Stimulated activated CD4-positive, alpha-beta T cell treated with anti-CD3 and anti-CD28 coated beads, Interleukin-1b, Interleukin-23, amount 100 ng/mL, for 24 hours (primary cell): ENCODE measurements around the gene CROT.
A peak's percentile ranks its signal among the peaks of the same experiment; 100 is the strongest.
"Not testable (repeated sequence)": the region's sequence is repeated elsewhere in the genome, so short reads cannot be mapped to it uniquely, and the experiment has no call there.

Experiments used
- DNase-seq, 4 experiments: peaks; one replicate each; pipeline ENCODE4 v3.0.0-alpha.2; 2020; ENCODE audit warnings: low read depth in 4 of 4, low spot score in 1 of 4

The CROT gene, protein sequence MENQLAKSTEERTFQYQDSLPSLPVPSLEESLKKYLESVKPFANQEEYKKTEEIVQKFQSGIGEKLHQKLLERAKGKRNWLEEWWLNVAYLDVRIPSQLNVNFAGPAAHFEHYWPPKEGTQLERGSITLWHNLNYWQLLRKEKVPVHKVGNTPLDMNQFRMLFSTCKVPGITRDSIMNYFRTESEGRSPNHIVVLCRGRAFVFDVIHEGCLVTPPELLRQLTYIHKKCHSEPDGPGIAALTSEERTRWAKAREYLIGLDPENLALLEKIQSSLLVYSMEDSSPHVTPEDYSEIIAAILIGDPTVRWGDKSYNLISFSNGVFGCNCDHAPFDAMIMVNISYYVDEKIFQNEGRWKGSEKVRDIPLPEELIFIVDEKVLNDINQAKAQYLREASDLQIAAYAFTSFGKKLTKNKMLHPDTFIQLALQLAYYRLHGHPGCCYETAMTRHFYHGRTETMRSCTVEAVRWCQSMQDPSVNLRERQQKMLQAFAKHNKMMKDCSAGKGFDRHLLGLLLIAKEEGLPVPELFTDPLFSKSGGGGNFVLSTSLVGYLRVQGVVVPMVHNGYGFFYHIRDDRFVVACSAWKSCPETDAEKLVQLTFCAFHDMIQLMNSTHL

DNA sequence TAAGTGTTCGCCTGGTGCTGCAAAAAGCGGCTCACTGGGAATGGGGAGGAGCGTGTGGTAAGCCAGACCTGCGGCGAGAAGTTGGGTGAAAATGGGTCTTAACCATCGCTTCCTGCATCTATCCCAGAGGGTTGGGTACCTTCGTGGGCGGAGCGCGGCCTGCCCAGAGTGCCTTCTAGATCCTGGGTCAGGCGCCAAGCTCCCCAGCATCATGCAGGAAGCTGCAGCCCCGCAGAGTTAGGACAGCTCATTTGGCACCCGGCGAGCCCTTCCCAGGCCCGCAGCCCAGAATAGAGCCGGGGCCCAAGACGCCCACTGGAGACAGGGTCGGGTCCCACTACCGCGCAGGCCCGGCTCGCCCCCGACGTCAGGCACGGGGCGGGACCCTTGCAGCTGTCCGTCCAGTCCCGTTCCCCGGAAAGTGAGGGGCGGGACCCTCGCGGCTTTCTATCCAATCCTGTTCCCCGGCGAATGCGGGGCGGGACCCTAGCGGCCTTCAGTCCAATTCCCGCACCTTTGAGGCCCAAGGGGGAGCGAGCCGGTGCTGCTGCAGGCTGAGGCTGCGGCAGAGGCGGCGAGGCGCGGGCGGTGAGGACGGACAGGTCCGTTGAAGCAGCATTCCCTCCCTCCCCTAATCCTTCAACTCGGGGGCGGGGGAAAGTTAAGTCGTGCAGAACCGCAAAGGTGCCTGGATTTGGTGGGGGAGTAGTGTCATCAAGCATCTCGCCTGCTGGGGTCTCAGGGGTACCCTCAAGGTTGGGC is at the start of gene CROT:
Gene CROT (plus strand): TSS at position 499 of the 762 bp plus-strand sequence. CDS start 3,405 bp downstream, outside the sequence.
- DNase-seq = peak; percentile 82 to 94 (median 92)

DNA sequence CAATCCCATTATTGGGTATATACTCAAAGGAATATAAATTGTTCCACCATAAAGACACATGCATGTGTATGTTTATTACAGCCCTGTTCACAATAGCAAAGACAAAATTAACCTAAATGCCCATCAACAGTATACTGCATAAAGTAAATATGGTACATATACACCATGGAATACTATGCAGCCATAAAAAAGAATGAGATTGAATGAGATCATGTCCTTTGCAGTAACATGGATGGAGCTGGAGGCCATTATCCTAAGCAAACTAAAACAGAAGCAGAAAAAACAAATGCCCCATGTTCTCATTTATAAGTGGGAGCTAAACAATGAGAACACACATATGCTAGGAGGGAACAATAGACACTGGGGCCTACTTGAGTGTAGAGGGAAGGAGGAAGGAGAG is 44.7 kb upstream of the CROT start:
- no peak for DNase-seq

DNA sequence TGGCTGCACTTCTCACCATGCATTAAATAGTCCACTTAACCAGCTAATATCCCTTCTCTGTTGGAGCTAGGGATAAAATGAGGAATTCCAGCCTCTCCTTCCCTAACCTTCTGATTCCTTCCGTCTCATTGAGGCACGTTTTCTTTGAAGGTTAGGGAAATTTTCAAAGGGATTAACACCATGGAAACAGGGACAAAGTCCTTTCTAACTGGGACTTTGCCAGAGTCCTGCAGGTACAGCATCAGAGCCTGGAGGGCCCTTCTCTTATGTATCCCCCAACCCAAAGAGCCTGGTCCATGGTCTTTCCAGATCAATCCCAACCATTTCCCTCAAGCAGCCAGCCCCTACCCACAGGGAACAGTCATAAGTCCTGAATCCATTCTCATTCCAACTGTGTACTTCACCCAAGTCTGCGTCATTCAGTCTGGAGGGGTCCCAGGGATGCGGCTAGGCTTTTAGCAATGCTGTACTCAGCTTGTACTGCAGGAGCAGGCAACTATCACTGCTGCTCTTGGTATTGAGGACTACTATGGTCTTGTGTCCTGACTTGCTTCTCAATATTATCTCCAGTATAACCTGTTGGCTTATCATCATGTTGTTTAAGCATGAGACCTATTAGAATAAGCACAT is 34.6 kb upstream of the CROT start:
- no peak for DNase-seq

DNA sequence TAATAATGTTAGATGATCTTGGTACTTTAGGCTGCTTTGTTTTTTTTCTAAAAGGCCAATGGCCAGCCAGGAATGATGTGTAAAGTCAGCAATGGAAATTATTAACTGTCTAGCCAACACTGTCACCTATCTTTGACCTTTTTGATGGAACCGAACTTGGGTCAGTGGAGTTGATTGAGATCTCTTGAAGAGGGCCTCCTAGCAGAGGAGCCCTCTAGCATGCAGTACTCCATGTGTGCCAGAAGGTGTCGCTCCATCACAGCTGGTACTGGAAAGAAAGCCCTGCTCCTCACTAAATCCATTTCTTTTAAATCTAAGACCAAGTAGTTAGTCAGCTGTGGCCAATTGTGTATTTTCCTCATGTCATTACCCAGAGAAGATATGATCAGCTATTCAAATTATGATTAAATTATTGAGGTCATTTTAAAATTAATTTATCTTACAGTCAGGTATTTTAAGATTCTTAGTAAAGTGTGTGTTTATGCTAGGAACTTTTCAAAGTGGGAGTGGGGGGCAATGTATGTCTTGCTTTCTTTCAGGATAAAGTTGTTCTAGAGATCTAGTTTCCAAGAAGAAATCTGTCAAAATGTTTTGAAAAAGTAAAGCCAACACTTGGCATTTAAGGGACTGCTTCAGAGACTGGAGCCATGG is 33.1 kb upstream of the CROT start:
- peak; percentile 21 to 39 (median 28) for DNase-seq

DNA sequence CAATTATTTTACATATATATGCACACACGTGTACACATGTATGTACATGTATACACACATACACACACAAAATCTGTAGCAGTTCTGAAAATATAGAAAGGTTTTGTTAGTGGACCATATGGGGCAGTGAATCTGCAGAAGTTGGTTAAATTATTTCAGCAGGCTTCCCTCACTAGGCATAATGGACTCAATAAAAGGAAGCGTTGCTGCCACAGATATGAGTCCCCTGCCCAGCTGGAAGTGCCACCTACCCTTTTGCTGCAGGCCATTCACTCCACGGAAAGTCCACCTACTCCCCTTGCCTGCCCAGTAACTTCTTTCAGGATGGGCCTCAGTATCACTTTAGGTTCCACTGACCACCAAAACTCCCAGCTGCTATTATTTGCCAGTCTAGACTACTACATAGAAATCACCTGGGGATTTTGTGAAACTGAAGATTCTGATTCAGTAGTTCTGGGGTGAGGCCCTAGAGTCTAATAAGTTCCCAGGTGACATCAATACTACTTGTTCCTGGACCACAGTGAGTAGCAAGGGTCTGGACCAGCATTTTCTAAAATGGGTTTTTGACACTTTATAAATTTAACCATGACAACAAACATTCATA is 29.3 kb upstream of the CROT start:
- DNase-seq = no peak

DNA sequence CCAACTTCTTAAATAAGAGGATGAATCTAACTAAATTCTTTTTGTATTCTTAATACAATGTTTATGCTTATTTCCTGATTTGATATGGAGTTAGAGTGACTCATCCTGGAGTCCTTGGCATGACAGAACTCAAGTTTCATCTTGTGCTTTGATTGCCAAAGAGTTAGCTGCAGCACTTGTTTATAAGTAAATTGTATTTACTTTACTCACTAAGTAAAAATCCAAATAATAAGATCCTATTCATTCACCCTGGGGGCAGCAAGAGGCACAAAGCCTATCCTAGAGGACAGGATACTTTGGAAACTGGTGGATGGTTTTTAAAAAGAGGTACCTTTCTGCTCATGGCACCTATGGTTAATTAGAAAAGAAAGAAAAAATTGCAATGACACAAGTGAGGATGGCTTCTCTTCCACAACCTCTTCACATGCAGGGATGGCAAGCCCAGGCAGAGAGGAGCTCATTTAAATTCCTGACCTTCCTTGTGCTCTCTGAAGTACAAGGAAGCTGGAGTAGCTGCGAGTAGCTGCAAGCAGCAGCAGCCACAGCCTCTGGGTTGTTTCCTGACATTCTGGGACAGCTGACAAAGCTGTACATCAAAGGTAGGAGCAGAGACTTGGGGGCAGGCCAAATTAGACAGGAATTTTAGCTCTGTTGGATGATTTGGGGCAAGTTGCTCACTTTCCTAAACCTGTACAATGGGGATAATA is 28.5 kb upstream of the CROT start:
- DNase-seq = no peak

DNA sequence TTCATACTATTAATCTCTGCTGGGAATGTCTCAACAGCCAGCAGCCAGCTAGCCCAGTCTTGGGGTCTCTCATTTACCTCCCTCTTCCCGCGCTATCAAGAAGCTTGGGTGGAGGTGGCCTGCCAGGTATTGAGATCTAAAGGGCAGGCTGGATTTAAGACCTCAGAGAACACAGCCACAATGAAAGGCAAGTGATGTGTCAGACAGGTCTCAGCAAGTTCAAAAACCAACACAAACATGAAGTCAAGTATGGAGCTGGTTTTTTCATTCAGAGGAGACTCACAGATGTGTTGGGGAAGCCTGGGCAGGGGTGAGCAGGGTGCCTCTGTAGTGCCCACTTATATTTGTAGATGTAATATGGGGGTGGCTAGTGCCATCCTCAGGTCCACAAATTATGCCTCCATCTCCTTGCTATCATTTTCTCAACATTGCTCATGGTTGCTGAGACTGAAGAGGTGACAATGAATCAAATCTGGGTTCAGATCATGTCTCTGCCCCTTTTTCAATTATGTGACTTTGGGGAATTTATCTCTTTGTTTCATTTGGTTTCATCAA is 27.7 kb upstream of the CROT start:
- DNase-seq = no peak

DNA sequence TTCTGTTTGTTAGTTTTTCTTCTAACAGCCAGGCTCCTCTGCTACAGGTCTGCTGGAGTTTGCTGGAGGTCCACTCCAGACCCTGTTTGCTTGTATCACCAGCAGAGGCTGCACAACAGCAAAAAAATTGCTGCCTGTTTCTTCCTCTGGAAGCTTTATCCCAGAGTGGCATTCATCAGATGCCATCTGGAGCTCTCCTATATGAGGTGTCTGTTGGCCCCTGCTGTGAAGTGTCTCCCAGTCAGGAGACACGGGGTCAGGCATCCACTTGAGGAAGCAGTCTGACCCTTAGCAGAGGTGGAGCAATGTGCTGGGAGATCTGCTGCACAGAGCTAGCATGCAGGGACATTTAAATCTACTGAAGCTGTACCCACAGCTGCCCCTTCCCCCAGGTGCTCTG is 26.7 kb upstream of the CROT start:
- no peak for DNase-seq

DNA sequence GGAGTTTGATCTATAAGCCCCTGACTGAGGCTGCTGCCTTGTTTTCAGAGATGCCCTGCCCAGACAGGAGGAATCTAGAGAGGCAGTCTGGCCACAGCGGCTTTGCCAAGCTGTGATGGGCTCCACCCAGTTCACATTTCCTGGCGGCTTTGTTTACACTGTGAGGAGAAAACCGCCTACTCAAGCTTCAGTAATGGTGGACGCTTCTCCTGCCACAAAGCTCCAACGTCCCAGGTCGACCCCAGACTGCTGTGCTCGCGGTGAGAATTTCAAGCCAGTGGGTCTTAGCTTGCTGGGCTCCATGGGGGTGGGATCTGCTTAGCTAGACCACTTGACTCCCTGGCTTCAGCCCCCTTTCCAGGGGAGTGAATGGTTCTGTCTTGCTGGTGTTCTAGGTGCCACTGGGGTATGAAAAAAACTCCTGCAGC is 26.3 kb upstream of the CROT start:
- not testable (repeated sequence) for DNase-seq

DNA sequence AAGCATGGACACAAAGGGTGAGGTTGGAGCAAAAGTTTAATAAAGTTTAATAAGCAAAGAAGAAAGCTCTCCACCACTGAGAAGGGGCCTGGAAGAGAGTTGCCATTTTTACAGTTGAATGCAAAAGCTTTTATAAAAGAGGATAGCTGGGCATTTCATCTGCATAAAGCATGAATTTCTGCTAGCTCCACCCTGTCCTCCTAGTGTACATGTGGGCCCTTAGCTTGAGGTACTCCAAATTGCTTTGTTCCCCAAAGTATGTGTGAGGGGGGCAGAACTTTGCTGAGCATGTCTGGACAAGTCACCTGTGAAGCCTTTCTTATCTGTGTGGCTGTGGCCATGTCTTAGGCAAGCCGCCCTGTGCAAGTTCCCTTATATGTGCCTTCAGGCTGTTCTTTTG is 22.6 kb upstream of the CROT start:
- DNase-seq = no peak

DNA sequence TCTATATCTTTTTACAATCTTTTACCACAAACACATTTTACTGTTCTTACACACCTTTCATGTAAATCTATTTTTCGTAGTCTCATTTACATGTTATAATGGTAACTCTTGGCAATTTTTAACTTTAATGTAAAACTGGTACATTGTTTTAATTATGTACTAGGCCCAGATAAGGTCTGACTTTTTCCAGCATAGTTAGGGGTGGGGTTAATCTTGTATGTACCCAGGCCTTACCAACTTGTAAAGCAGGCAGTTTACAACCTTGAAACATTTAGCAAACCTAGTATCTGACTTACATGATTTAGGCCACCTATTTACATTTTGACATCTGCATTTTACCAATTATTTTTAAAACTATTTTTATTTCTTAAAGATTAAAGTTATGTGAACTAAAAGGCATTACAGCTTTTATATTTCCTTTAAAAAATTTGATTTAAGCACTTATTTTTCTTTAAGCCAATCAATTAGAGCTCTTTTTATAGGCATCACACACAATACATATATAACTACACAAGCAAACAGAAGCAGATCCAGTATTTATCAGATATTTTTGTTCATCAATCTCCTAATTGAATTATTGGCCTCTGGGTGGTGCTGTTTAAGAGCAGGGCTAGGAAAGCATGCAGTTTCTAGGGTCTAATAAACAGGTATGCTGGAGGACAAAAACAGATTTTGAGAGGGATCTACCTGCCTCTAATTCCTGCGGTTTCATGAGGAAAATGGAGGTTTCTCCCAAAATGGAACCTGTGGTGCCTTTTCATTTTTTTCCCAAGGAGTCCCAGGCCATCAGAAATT is 19.7 kb upstream of the CROT start:
- DNase-seq = no peak

DNA sequence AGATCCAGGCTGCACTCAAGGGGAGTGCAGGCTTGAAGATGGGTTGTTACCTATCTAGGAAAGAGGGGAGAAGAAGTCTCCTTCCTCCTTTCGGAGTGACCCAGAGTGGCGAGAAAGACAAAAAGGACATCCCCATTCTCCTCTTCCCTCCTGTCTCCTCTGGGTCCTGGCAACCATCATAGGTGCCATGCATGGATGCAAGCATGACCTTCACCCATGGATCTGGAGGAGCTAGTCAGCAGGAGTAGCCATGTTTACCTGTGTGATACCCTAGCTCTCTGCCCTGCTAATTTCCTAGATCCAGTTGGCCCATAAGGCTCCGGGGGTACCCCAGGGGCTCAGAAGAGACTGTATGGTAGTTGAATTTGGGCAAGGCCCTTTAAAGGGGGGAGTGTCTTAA is 17.2 kb upstream of the CROT start:
- no peak for DNase-seq

DNA sequence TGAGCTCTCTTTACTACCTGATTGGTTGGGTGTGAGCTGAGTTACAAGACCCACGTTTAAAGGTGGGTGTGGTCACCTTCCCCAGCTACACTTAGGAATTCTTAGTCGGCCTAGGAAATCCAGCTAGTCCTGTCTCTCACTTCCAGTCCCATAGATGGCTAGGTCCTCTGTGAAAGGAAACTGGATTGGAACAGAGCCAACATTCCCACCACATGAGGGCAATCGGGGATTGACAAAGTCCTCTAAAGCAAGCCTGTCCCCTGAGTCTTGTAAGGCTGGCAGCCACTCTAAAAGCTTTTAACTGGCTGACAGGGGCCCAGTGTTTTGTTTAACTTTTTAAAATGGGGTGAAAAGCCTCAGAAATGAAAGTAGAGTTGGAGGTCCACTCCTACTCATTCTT is 15.1 kb upstream of the CROT start:
- no peak for DNase-seq

DNA sequence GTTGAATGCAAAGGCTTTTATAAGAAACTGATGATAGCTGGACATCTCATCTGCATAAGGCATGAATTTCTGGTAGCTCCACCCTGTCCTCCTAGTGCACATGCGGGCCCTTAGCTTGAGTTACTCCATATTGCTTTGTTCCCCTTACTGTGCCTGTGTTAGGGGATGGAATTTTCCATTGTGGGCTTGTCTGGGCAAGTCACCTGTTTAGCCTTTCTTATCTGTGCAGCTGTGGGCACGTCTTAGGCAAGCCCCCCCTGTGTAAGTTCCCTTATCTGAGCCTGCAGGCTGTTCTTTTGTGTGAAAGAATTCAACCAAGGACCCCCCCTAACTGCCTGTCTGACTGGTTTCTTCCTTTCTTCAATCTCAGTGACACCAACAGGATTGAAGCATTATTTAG is 14.5 kb upstream of the CROT start:
- DNase-seq = no peak

DNA sequence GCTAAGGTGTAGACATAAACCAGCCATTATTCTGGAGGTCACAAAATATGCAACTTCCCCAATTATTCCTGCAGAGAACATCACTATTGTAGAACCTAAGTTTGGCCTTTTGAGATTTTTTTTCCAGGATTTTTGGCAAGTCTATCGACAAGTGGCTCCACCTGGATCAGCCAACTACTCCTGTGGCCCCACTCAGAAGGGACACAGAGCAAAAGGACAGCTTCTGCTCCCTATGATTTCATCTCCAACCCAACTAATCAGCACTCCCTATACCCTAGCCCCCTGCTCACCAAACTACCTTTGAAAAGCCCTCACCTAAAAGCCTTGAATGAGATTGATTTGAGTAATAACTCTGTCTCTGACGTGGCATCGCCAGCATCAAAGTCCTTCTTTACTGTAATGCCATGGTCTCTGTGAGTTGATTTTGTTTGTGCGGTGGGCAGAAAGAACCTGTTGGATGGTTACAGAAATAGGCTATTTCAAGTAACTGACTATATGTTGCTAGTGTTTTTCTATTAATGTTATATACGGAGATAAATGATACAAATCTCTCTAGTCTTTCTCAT is 13.7 kb upstream of the CROT start:
- DNase-seq = no peak

DNA sequence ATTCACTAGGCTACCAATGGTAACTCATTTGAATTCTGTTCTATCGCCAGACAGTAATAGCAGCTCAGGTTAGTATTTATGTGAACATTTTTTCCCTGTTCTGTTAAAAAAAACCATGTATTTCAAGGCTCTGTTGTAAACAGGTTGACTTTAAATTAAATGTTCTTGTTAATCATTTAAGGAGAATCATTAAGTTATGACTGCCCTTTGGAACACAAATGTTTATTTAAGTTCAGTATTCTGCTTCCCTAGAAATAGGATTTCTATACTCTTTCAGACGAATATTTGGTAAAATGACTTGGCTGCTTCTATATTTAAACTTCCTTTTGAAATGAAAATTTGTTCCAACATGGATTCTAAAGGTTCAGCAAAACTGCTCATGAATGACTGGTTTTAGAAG is 13.1 kb upstream of the CROT start:
- no peak for DNase-seq

DNA sequence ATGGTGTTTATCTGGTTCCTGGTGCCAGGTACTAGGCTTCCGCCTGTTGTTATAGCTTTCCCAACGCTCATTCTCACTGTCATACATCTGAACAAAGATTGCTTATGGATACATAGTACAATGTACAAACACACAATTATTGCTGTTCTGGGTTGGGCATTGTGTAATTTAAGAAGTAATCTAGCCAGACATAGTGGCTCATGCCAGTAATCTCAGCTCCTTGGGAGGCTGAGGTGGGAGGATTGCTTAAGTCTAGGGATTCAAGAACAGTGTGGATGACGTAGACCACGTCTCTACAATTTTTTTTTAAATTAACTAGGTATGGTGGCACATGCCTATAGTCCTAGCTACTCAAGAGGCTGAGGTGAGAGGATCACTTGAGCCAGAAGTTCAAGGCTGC is 9.3 kb upstream of the CROT start:
- DNase-seq = no peak

DNA sequence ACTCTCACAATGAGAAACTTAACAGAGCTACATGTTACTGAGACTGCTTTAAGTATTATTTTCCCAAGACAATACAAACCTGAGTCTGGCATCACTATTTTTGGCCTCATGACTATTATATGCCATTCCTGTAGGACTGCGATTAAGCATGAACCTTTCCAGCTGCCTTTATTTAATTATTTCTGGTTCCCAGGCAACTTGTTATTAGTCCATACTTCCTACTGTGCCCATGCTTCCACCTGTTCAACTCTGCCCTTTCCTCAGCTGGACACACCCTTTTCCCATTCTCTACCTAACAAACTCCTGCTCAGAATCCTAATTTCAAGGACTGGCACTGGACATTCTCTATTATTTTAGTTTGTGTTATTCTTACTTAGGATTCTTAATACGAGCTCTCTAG is 8.1 kb upstream of the CROT start:
- DNase-seq = no peak
